WERI-Rb-1 (cell line): ENCODE measurements around the gene CRYBG1.

Source experiments
- DNase-seq: peaks from one replicate; pipeline ENCODE4 v3.0.0-alpha.2; 2020
- H3K27ac ChIP-seq: fragments of 250-450 bp; sonication (Bioruptor Pico); 2 replicates; pipeline ENCODE4 v1.5.1; 2020; ENCODE audit warnings: mild to moderate bottlenecking, moderate library complexity
- H3K27me3 ChIP-seq: fragments of 250-450 bp; sonication (Bioruptor Pico); 2 replicates; pipeline ENCODE4 v1.5.1; 2021; ENCODE audit warnings: mild to moderate bottlenecking, low read depth, moderate library complexity; ENCODE audit not compliant: insufficient read depth, severe bottlenecking
- H3K36me3 ChIP-seq: fragments of 250-450 bp; sonication (Bioruptor Pico); 2 replicates; pipeline ENCODE4 v1.5.1; 2020; ENCODE audit warnings: mild to moderate bottlenecking, moderate library complexity
- H3K4me3 ChIP-seq: 2 replicates; pipeline ENCODE4 v1.5.1; 2011; ENCODE audit warnings: low read depth, mild to moderate bottlenecking, control low read depth, low read length
- H3K9me3 ChIP-seq: fragments of 250-450 bp; sonication (Bioruptor Pico); 2 replicates; pipeline ENCODE4 v1.5.1; 2021; ENCODE audit warnings: mild to moderate bottlenecking, moderate library complexity; ENCODE audit not compliant: severe bottlenecking
- CTCF ChIP-seq: IDR thresholded peaks from 2 replicates; pipeline ENCODE4 v1.5.1; 2011; ENCODE audit warnings: low read depth, mild to moderate bottlenecking, control low read depth, inconsistent platforms, low read length

The CRYBG1 gene

DNA sequence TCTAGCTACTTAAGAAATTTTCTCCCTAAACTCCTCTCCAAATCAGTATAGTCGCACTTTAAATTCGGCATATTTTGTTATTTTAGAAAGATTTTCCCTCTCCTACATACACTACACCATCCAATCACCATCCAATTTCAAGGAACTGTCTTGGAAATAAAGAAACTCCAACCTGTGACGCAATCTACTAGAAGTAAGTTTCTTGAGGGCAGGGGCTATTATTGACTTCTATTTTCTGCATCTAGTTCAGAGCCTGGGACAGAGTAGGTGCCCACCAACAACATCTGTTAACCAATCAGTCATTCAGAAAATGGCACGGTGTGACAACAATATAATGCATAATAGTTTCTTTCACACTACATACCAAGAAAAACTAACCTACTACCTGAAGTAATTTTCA, 38.6 kb upstream of the CRYBG1 start:
- DNase-seq, result no peak
- H3K27ac ChIP-seq, result no peak overlapping the region
- no peaks in the 10 kb centered on the region for H3K27me3 ChIP-seq
- no peak overlapping the region for H3K4me3 ChIP-seq
- no peaks in the 10 kb centered on the region for H3K36me3 ChIP-seq
- no peak for TF ChIP-seq CTCF
- no peaks in the 10 kb centered on the region for H3K9me3 ChIP-seq

DNA sequence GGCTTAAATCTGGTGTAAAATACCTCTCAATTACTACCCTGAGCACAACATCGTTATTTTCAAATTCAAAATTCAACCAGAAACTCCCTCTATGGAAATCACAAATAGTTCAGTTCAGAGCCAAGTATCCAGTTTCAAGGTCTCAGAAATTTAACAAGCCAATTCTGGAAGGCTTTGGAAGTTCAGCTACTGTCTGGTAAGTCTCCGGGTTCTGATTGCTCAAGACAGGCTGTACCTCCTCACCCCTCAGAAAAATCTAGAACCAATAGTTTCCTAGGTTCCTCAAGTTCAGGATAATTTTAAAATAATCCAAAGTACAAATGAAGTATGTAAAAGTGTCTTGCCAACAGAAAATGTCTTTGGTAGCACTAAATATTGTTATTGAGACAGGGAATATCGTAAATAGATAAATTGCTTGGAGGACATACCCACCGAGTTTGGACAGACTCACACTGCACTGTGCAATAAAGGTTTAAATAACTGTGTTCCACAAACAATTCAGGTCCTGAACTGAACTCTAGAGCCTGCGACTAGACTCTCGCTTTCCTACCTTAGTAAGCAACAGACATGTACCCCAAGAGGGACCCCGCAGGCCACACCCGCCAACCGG, 35.7 kb upstream of the CRYBG1 start:
- Histone ChIP-seq H3K27ac (peak overlapping the region; percentile 80), H3K9me3 (no peaks in the 10 kb centered on the region), H3K27me3 (no peaks in the 10 kb centered on the region), H3K36me3 (no peaks in the 10 kb centered on the region), H3K4me3 (peak overlapping the region; percentile 92)
- no peak for TF ChIP-seq CTCF
- DNase-seq, result no peak

DNA sequence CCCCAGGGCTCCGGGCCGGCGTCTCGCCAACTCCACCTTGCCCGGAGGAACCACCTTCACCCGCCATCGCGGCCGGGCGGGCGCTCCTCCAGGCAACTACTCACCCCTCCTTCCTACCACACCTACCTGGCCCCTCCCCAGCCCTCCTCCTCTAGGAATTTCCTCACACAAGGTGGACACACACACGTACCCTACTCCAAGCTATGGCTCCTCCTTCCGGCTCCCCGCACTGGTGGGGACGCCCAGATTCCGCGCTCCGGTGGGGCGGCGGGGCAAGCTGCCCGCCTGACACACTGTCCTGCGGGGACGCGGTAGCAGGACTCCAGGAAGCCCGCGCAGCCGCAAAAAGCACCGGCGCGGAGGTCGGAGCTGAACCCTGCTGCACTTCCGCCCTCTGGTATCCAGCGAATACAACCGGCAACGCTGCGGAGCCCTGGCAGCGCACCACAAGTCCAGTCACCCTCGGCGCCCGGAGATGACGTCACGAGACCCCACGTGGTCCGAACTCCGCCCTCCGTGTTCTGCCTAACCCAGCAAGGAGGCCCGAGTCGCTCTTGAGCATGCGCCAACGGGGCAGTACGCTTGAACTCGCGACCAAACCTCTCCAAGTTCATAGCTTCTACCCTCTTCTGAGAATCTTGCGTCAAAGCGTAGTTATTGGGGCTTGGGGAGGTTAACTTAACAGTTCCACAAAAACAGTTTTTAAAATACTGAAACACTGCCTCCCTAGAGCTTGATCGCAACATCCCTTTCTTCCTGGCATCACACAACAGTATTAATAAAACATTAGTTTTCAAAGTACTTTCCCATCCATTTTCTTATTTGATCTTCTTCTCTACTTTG, 35.0 kb upstream of the CRYBG1 start, which contains the start of gene ATG5:
Gene ATG5, minus strand, starts transcription at position 425 of the 843 bp plus-strand sequence. CDS start 9,552 bp downstream, outside the sequence.
- DNase-seq, result peak; percentile 99
- peak within 1 kb of the TSS; percentile 80 for H3K27ac ChIP-seq
- peak within 1 kb of the TSS; percentile 92 for H3K4me3 ChIP-seq
- no peaks in the 10 kb centered on the region for H3K27me3 ChIP-seq
- no peaks in the 10 kb centered on the region for H3K9me3 ChIP-seq
- no peak for TF ChIP-seq CTCF
- no peaks in the 10 kb centered on the region for H3K36me3 ChIP-seq

GRCh38 chr6:106334646-106335448, 25.7 kb upstream of the CRYBG1 start:
- H3K4me3 ChIP-seq, result no peak overlapping the region
- H3K27me3 ChIP-seq, result no peaks in the 10 kb centered on the region
- no peaks in the 10 kb centered on the region for H3K9me3 ChIP-seq
- no peak overlapping the region for H3K27ac ChIP-seq
- DNase-seq, result peak; percentile 56
- H3K36me3 ChIP-seq, result no peaks in the 10 kb centered on the region
- TF ChIP-seq CTCF, result peak; percentile 43; the same call in 1 of the 2 replicates

GRCh38 chr6:106339334-106340029, 21.0 kb upstream of the CRYBG1 start:
- peak; percentile 69 for DNase-seq
- Histone ChIP-seq H3K36me3 (no peaks in the 10 kb centered on the region), H3K27ac (no peak overlapping the region), H3K27me3 (no peaks in the 10 kb centered on the region), H3K9me3 (no peaks in the 10 kb centered on the region), H3K4me3 (no peak overlapping the region)
- peak; percentile 82 for TF ChIP-seq CTCF
